ENCODE measurements around the gene DSCAML1.

DSCAML1 gene

GRCh38 chr11:117693344-117693743, 103.7 kb downstream of the DSCAML1 start:
- no peak for DNase-seq (ENCODE audit: low read depth in 2 of 2)

- DNase-seq (ENCODE audit: low read depth in 2 of 2) = no peak
These were observed 105.5 kb downstream of the DSCAML1 start for GRCh38 chr11:117691516-117691915.

GRCh38 chr11:117691218-117691514, 105.8 kb downstream of the DSCAML1 start:
- DNase-seq (ENCODE audit: low read depth in 2 of 2) = no peak

DNA sequence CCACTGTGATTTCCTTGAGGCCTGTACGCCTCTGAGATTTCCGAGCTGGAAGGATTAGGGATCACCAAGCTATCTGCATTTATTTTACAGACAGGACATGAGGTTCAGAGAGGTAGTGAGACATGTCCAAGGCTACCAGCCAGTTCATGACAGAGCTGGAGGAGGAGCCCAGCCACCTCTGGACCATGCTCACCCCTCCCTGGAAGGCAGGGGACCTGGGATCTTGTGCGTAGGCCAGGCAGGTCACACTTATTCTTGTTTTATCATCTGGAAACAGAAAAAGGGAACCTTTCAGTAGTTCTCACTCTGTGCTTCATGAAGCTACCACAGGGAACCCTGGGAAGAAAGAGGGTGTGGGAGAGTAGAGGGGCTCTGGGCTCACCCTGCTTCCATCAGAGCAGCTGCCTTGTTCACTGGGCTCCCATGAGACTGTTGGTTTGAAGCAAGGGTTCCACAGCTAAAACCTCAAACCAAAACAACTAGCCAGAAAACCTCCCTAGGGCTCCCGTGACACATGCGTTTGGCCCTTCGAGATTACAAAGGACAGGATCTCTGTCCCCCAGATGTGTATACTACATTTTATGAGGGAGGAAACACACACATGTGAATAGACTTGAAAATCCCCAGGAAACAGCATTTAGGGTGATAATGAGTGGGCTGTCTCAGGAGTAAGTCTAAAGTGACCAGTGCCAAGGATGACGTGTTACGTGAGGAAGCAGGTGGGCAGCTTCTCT, 106.4 kb downstream of the DSCAML1 start:
- no peak for DNase-seq (ENCODE audit: low read depth in 2 of 2)

DNA sequence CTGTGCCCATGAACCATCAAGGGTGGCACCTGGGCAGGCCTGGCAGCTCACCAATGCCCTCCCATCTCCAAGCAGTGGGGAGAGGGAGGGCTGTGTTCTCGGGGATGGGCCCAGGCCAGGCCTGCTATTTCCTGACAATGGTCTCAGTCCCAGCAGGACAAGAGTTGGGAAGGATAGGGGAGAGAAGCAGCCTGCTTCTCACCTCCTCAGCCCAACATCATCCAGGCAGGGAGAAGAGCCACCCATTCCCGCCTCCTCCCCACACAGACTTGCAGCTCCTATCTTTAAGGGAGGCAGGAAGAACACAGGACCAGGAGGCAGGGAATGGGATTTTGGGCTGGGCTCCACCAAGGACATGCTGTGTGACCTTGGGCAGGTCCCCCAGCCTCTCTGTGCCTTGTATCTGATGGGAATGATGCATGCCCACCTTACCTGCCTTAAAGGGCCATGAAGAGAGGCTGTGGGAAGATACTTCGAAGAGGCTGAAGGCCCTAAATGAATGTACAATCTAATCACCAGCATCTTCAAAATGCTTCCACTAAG, 108.7 kb downstream of the DSCAML1 start:
- DNase-seq (ENCODE audit: low read depth in 2 of 2) = no peak

GRCh38 chr11:117687776-117688175, 109.2 kb downstream of the DSCAML1 start:
- no peak for DNase-seq (ENCODE audit: low read depth in 2 of 2)

GRCh38 chr11:117686711-117687110, 110.3 kb downstream of the DSCAML1 start:
- DNase-seq (ENCODE audit: low read depth in 2 of 2) = no peak

DNA sequence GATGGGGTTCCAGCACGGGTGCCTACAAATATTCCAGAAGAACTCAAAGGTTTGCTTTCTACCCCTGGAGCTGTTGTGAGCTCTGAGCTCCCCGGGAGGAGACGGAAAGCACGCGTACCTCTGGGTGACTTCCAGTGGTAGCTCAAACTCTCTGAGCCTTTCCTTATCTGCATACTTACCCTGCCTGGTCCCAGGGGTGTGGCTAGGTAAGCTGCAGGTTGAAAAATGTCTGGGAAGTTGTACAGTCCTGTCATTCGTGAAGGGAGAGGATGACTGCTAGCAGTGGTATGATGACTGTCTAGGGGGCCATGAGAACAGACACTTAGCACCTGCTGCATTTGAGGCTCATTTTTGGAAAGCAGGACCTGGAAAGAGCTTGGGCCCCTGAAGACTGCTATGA, 111.5 kb downstream of the DSCAML1 start:
- no peak for DNase-seq (ENCODE audit: low read depth in 2 of 2)

- no peak for DNase-seq (ENCODE audit: low read depth in 2 of 2)
These were observed 112.3 kb downstream of the DSCAML1 start for GRCh38 chr11:117684731-117685130.

DNA sequence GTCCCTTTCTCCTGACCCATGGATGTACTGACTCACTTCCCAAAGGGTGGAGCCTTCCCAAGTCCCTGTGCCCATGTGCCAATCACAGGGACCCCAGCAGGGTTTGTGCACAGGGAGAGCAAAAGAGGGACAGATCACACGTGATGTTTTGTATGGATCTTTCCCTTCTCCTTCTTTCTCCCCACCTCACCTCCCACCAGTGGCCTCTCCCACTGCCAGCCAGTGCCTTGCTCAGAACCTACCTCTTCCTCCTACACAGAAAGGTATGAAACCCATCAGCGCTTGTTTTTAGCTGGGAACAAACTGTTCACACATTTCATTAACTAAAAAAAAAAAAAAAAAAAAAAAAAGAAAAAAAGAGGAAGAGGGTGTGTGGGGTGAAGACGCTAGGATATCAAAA, 112.9 kb downstream of the DSCAML1 start:
- no peak for DNase-seq (ENCODE audit: low read depth in 2 of 2)

DNA sequence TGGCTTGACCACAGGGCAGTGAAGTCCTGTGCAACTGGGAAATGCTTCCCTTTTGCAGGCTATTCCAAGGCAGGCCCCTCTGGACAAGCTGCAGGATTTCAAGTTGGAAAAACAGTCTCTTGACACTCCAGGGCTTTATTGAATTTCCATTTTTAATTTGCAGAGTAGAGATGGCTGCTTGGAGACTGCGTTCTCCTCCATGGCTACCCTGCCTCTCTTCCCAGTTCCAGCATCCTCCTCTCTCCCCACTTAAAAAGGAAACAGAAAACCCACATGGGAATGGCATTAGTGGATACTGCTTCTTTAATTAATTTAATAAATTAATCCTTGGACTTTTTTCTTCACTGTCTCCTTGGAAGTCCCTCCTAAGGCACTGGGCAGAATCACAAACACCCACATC, 115.6 kb downstream of the DSCAML1 start:
- DNase-seq (ENCODE audit: low read depth in 2 of 2) = no peak

- DNase-seq (ENCODE audit: low read depth in 2 of 2) = no peak
These were observed 117.6 kb downstream of the DSCAML1 start for GRCh38 chr11:117679461-117679860.

GRCh38 chr11:117678658-117679406, 118.2 kb downstream of the DSCAML1 start:
- no peak for DNase-seq (ENCODE audit: low read depth in 2 of 2)

DNA sequence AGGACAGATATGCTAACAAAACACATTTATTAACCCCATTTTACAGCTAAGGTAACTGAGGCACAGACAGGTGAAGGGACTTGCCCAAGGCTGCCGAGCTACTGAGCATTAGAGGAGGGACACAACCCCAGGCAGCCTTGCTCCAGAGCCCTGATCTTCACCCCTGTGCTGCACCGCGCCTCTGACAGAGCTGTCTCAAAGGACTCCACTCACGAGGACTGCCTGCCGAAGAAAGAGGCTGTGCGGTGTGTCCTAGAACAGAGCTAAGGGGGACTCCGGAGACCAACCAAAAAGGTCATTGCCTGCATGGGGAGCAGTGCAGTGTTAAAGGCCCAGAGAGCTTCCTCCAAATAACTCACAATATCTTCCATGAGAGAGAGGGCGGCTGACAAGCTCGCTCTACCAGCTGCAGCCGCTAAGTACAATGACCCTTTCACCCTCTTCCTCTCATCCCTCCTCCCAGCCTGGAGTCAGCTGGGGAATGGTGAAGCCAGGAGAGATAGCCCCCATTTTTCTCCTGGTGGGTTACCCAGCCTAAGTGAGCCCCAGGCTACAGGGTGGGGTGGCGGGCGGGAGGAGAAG, 119.2 kb downstream of the DSCAML1 start:
- no peak for DNase-seq (ENCODE audit: low read depth in 2 of 2)

GRCh38 chr11:117676501-117676900, 120.5 kb downstream of the DSCAML1 start:
- no peak for DNase-seq (ENCODE audit: low read depth in 2 of 2)

- DNase-seq (ENCODE audit: low read depth in 2 of 2) = no peak
These were observed 123.4 kb downstream of the DSCAML1 start for GRCh38 chr11:117673602-117674001.

DNA sequence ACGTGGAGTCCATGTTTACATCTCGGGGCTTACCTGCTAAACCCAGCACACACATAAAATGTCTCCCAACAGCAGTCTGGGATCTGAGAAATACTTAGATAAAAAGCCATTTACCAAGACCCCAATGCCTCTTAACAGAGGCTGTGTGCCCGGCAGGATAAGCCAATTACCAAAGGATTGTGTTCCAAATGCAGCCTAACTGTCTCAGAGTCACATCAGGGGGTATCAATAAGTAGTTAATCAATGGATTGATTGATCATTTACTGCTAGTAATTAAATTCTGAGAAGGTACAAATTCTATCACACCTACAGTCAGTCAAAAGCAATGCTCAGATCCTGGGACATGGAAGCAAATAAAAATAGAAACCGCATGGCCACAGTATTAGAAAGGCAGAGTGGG, 125.6 kb downstream of the DSCAML1 start:
- no peak for DNase-seq (ENCODE audit: low read depth in 2 of 2)

- no peak for DNase-seq (ENCODE audit: low read depth in 2 of 2)
These were observed 126.1 kb downstream of the DSCAML1 start for GRCh38 chr11:117670924-117671323.

GRCh38 chr11:117670443-117670842, 126.6 kb downstream of the DSCAML1 start:
- DNase-seq (ENCODE audit: low read depth in 2 of 2) = no peak

- DNase-seq (ENCODE audit: low read depth in 2 of 2) = no peak
These were observed 127.4 kb downstream of the DSCAML1 start for GRCh38 chr11:117669616-117670015.

DNA sequence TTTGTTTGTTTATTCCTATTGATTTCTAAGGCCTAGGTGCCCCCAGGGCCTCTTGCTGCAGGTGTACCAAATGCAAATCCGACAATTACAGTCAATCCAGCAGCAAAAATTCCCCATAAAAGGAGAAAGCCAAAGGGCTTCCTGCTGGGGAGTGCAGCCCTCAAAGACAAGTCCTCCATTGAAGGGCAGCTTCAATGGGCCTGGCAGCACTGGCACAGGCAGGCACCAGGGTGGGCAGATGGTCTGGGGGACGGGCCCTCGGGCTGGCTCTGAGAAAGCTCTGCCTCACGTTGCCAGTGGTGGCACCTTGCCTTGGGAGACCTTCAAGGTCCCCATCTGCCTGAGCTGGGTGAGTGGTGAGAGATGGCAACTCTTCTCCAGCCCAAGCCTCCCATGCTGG, 128.0 kb downstream of the DSCAML1 start:
- no peak for DNase-seq (ENCODE audit: low read depth in 2 of 2)

DNA sequence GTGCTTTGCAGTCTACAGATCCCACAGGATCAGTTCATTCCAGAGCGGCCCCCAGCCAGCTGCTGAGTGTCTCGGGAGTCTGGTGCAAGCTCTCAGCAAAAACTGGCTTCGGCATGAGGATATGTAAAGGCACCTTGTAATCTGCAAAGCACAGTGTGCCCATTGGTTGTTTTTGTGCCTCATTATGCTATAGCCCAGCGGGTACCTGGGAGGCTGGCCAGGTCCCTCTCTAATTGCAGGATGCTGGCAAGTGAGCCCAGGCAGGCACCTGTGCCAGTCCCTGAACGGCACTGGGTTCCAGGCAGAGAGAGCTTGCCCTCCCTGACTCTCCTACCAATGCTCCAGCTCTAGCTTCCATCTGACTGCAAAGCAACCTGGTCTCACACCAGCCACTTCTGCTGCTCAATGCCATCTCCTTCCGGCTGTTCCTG, 128.7 kb downstream of the DSCAML1 start:
- no peak for DNase-seq (ENCODE audit: low read depth in 2 of 2)

- DNase-seq (ENCODE audit: low read depth in 2 of 2) = no peak
These were observed 132.1 kb downstream of the DSCAML1 start for GRCh38 chr11:117664897-117665296.
